Peyer's patch (tissue), 4 donors: Measurements from ENCODE around the gene SERHL2.

Experiments
- CTCF ChIP-seq, 6 experiments: fragments of 450-650 bp in 4 of 6; fragments of 200-600 bp in 2 of 6; sonication (generic) in 1 of 6; IDR thresholded peaks; one replicate each; pipeline ENCODE4 v1.5.1; 2017 to 2019; ENCODE audit warnings: antibody characterized with exemption in 6 of 6, mild to moderate bottlenecking in 3 of 6, moderate library complexity in 1 of 6
- POLR2A ChIP-seq, 2 donors: fragments of 450-650 bp; IDR thresholded peaks; one replicate each; pipeline ENCODE4 v1.5.1; 2017; ENCODE audit warnings: antibody characterized with exemption in 2 of 2, mild to moderate bottlenecking in 2 of 2, moderate library complexity in 2 of 2

GRCh38 chr22:42615092-42615859 lies 61.5 kb downstream of the SERHL2 start:
- TF ChIP-seq CTCF (IDR thresholded peaks at IDR 0.05) (peak in 2 of 6 experiments; percentile 13 to 18), POLR2A (IDR thresholded peaks at IDR 0.05) (peak; percentile 90 to 99)
